ENCODE measurements around the gene FITM1. TPM values are rescaled to one million over a fixed set of nuclear protein-coding genes. Genes with fewer than 3 reads are reported as not detected.

FITM1 gene
- total and polyA plus RNA-seq, 12 donors: 4.6 to 25.7 (median 10.4) TPM

DNA sequence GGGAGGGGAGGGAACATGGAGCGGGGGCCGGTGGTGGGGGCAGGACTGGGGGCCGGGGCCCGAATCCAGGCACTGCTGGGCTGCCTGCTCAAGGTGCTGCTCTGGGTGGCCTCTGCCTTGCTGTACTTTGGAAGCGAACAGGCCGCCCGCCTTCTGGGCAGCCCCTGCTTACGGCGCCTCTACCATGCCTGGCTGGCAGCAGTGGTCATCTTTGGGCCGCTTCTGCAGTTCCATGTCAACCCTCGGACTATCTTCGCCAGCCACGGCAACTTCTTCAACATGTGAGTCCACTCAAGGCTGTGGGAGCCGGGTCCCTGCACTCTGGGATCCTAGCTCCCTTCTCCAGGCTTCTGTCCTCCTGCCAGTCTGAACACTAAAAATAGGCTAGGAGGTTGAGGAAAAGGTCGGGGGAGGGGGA, 1.1 kb downstream of the FITM1 start:
- intact Hi-C loops (cut with DNase I): no loop called here
- Histone ChIP-seq H3K4me3 (no peak overlapping the region), H3K9me3 (replicated peaks in 1 of 3) (no peaks in the 10 kb centered on the region), H3K27ac (peak overlapping the region; percentile 9 to 89 (median 72)), H3K36me3 (replicated peaks in 1 of 2) (no peaks in the 10 kb centered on the region), H3K27me3 (no peaks in the 10 kb centered on the region), H3K4me1 (replicated peaks in 1 of 2) (peaks cover 18 to 33% of the 10 kb centered on the region in 2 donors)
- 36 to 51% (median 43%) methylated on average over 3 to 15 of the region's 15 CpGs for WGBS, 4 donors
- no peak for TF ChIP-seq POLR2A (IDR thresholded peaks at IDR 0.05)
- TF ChIP-seq CTCF (IDR thresholded peaks at IDR 0.05): no peak
- peak in 2 of 7 donors; percentile 51 for DNase-seq

- 63 to 71% (median 66%) methylated on average over 7 to 24 of the region's 24 CpGs for WGBS, 4 donors
- H3K27me3 ChIP-seq: no peaks in the 10 kb centered on the region
- intact Hi-C loops (cut with DNase I): no loop called here
- H3K36me3 ChIP-seq (replicated peaks in 1 of 2): no peaks in the 10 kb centered on the region
- peak overlapping the region in 3 of 5 donors; percentile 72 to 89 (median 77) for H3K27ac ChIP-seq
- no peaks in the 10 kb centered on the region for H3K9me3 ChIP-seq (replicated peaks in 1 of 3)
- H3K4me3 ChIP-seq: no peak overlapping the region
- DNase-seq: no peak
- no peak for TF ChIP-seq POLR2A (IDR thresholded peaks at IDR 0.05)
- H3K4me1 ChIP-seq (replicated peaks in 1 of 2): peaks cover 24 to 39% of the 10 kb centered on the region in 2 donors
These were observed 1.7 kb downstream of the FITM1 start for GRCh38 chr14:24132061-24132685.

GRCh38 chr14:24132976-24133375, 2.5 kb downstream of the FITM1 start:
- WGBS, 4 donors: 93 to 99% (median 94%) methylated on average over 2 of the region's 2 CpGs
- no peak for TF ChIP-seq CTCF (IDR thresholded peaks at IDR 0.05)

DNA sequence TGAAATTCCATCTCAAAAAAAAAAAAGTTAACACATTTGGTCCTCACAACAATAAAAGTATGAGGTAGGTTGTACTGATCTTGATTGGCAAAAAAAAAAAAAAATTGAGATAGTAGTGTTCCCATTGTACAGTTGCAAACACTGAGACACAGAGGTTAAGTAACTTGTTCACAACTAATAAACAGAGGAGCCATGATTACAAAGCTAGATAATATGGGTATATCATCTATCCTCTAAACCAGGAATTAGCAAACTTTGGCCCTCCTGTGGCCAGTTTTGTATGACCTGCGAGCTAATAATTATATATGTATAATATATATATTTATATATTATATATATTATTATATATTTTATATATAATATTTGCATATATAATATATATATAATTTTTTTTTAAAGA, 3.3 kb downstream of the FITM1 start:
- intact Hi-C loops (cut with DNase I): no loop called here
- no peak for TF ChIP-seq CTCF (IDR thresholded peaks at IDR 0.05)
- TF ChIP-seq POLR2A (IDR thresholded peaks at IDR 0.05): no peak
- no peaks in the 10 kb centered on the region for H3K9me3 ChIP-seq (replicated peaks in 1 of 3)
- no peak overlapping the region for H3K4me3 ChIP-seq
- peaks cover 27 to 51% of the 10 kb centered on the region in 2 donors for H3K4me1 ChIP-seq (replicated peaks in 1 of 2)
- no peak overlapping the region for H3K27ac ChIP-seq
- no peaks in the 10 kb centered on the region for H3K27me3 ChIP-seq
- no peak for DNase-seq
- WGBS, 4 donors: 88 to 93% (median 92%) methylated on average over 1 of the region's 1 CpG
- peaks cover 0 to 15% of the 10 kb centered on the region in 2 donors for H3K36me3 ChIP-seq (replicated peaks in 1 of 2)

More at GRCh38 chr14:24132976-24133375, 2.5 kb downstream of the FITM1 start:
- Histone ChIP-seq H3K27ac (no peak overlapping the region), H3K9me3 (replicated peaks in 1 of 3) (no peaks in the 10 kb centered on the region), H3K36me3 (replicated peaks in 1 of 2) (peaks cover 0 to 8% of the 10 kb centered on the region in 2 donors), H3K4me3 (no peak overlapping the region), H3K27me3 (no peaks in the 10 kb centered on the region), H3K4me1 (replicated peaks in 1 of 2) (peaks cover 27 to 46% of the 10 kb centered on the region in 2 donors)
- intact Hi-C loops (cut with DNase I): no loop called here
- no peak for DNase-seq

- H3K4me1 ChIP-seq (replicated peaks in 1 of 2): peaks cover 35 to 66% of the 10 kb centered on the region in 2 donors
- 3 to 10% (median 5%) methylated on average over 9 of the region's 9 CpGs for WGBS, 4 donors
- peak overlapping the region in 2 of 4 donors; percentile 62 to 92 for H3K4me3 ChIP-seq
- TF ChIP-seq POLR2A (IDR thresholded peaks at IDR 0.05) (no peak), CTCF (IDR thresholded peaks at IDR 0.05) (no peak)
- H3K27ac ChIP-seq: peak overlapping the region in 4 of 5 donors; percentile 73 to 96 (median 89)
- H3K36me3 ChIP-seq (replicated peaks in 1 of 2): peaks cover 0 to 25% of the 10 kb centered on the region in 2 donors
- H3K9me3 ChIP-seq (replicated peaks in 1 of 3): no peaks in the 10 kb centered on the region
- intact Hi-C loops (cut with DNase I): no loop called here
- H3K27me3 ChIP-seq: no peaks in the 10 kb centered on the region
- DNase-seq: no peak
These were observed 5.0 kb downstream of the FITM1 start for GRCh38 chr14:24135584-24135833.
